ENCODE measurements around the gene FOXK1.

The FOXK1 gene

DNA sequence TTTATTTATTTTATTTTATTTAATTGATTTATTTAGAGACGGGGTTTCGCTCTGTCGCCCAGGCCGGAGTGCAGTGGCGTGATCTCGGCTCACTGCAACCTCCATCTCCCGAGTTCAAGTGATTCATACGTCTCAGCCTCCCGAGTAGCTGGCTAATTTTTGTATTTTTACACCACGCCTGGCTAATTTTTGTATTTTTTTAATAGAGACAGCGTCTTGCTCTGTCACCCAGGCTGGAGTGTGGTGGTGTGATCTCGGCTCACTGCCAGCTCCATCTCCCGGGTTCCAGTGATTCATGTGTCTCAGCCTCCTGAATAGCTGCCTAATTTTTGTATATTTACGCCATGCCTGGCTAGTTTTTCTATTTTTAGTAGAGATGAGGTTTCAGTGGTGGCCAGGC is 127.6 kb downstream of the FOXK1 start:
- no peak for DNase-seq (ENCODE audit: insufficient read length, low spot score)
- FAIRE-seq, result no peak

DNA sequence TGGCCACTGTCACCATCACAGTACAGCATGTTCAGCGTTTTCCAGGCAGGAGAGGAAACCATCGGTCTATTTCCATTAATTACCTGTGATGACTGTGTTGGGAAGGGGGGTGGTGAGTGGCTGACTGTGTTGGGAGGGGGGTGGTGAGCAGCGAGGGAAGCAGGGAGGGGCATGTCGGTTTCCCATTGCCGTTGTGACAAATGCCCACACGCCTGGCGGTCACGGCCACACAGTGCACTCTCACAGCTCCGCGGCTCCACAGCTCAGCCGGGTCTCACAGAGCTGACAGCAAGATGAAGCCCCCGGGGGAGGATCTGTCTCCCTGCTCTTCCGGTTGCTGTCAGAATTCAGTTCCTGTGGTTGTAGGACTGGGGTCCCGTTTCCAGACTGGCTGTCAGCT is 132.3 kb downstream of the FOXK1 start:
- DNase-seq (ENCODE audit: insufficient read length, low spot score), result no peak
- FAIRE-seq, result no peak

DNA sequence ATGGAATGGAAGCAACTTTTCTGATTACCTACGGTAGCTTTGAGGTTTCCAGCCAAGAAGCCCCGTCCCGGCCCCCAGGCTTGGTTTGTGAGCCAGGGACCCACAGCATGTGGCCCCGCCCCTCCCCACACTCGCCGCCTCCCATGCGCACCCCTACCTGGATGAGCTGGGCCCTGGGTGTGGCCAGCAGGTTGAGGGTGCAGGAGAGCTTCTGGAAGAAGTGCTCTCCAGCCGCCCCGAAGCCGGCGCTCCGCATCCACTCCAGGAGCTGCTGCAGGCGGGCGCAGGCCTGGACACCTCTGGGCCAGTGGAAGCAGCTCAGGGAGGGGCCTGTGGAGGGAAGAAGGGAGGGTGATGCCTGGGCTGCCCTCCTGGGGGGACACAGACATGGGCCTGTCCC is 133.0 kb downstream of the FOXK1 start:
- FAIRE-seq (no peak), DNase-seq (ENCODE audit: insufficient read length, low spot score) (no peak)

DNA sequence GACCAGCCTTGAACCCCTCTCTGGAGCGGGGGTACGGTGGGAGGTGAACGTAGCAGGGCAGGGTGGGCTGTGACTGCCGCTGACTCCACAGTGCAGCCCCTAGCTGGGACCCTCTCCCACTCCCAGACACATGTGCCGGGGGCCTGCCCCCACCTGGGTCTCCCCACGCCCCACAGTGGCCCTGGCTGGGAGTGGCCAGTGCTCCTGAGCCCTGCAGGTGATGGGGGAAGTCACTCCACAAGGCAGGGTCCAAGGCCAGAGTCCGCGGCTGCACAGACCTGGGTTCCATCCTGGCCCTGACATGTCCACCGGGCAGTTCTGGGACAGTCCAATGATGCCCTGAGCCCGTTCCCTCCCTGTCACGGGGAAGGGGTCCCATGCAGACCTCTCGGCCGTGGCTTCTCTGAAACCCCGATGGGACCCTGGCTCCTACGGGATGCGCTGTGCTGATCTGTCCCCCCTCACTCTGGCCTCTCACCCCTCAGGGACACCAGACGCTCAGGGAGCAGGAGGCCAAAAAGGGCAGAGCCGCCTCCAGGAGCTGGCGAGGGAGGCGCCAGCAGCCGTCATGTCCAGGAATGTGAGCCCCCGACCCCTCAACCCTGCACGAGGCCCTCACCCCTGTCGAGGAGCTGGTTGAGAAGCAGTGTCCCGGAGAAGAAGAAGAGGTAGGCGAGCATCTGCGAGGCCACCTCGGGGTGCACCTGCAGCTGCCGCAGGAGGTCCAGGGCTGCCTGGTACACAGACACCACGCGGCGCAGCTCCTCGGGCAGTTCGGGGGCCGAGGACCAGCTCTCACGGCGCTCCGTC is 133.7 kb downstream of the FOXK1 start:
- FAIRE-seq (no peak), DNase-seq (ENCODE audit: insufficient read length, low spot score) (no peak)

DNA sequence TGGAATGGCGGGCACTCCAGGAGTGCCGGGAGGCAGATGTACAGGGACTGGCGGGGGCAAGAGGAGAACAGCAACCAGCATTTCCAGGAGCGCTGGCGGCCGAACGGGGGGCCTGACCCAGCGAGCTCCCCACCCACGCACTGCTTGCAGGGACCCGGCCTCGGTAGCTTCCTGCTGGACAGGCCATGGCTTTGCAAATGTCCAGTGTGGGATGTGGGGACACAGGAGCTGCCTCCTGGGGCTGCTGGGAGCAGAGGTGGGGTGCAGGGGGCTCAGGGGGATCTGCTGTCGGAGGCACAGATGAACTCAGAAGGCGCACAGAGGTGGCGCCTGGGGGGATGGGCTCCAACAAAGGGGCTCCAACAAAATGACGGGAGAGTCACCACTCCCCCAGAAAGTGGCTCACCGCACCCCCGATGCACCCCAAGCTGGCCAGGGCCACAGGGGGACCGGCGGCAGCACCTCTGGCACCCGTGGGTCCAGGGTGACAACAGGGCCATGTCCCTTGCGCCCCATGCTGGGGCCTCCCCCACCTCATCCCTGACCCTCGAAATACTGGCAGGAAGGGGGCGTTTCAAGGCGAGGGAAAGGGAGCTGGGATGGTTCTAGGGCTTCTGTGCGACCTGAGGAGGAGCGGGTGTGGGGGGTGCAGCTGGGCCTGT is 134.5 kb downstream of the FOXK1 start:
- FAIRE-seq, result no peak
- no peak for DNase-seq (ENCODE audit: insufficient read length, low spot score)

DNA sequence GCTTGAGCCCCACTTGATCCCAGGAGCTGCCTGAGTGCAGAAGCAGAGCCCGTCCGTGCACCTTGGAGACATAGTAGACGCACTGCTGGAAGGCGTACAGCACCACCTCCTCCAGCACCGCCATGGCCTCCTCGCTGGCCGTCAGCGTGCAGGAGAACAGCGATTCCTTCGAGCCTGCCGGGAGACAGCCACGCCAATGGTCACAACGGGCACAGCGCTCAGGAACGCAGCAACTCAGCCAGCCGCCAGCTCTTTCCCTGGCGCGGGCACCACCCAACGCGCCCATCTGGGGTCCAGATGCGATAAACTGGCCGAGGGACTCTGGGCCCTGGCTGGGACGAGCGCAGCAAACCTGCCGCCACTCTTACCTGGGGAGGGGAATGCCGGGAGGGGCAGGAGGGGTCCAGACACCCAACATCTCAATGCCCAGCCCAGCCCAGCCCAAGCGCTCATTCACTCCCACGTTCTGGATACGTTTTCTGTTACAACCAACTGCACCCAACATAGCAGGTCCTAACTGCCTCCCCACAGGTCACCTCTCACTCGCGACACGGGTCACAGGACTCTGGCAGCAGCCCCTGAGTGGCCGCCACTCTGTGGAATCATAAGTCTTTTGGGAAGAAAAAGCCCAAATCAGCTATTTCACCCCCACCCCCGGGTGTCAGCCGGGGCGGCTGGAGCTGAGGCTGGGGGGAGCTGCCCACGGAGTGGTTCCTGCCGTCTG is 135.2 kb downstream of the FOXK1 start:
- DNase-seq (ENCODE audit: insufficient read length, low spot score) (no peak), FAIRE-seq (no peak)

DNA sequence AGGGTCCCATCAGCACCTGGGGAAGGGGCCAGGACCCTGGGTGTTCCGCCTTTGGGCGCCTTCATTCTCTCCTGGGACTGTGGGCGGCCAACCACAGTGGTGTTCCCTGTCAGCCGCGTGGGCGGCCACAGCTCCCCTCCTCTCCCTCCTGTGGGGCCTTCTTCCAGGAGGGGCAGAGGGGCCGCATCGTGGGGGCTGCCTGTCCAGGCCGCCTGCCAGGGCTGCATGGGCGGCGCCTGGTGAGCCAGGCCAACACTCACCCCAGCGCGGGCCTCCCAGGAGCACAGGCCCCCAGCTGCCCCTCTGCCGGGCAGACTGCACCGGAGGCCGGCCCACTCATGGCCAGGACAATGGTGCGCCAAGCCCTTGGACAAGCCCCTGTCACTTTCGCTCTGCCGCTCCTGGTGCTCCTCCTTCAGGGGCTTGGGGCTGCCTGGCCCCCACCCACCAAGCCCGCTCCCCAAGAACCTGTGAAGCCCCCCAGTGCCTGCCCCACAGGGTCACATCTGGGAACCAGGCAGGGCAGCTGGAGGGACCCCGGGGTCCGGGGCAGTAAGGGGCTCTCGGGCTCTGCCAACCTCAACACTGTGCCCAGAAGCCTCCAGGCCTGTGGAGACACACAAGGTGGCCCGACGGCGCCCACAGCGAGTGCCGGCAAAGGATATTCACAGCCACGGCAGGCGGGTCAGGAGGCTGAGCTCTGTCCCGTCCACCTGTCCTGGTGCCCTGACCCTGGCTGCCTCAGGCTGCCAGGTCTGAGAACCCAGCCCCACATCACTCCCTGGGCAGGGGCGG is 136.1 kb downstream of the FOXK1 start:
- no peak for FAIRE-seq
- no peak for DNase-seq (ENCODE audit: insufficient read length, low spot score)

DNA sequence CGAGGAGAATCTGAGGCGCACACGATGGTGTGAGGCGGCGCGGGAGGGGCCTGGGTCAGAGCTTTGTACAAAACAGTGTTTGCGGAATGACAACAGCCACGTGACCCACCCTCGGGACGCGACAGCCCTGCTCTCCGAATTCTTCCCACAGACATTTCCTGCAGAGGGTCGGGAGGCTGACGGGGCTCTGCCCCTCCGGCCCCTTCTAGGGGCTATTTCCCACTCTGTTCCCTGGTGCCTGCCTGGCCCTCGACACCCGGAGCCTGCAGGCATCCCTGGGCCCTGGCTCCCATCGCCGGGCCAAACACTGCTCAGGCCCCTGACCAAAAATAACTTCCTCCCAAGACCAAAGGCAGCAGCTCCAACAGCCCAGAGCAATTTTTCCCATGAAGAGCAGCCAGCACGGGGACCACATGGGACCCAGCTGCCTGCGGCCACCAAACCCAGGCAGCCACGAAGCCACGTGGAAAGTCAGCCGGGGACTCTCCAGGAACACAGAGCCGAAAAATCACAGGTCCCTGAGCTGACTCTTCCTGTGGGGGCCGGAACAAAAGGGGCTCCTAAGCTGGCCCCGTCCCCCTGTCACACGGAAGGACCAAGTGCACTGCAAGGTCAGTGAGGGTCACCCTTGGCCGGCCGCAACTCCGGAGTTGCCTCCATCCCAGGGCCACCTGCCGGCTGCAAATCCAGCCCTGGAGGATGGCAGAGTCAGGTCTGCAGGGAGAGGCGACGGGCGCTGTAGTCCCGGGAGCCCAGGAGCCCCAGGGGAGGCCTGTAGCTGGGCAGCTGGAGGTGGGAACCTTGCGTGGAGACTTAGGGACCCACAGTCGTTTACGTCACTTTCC is 137.7 kb downstream of the FOXK1 start:
- DNase-seq (ENCODE audit: insufficient read length, low spot score) (no peak), FAIRE-seq (no peak)

DNA sequence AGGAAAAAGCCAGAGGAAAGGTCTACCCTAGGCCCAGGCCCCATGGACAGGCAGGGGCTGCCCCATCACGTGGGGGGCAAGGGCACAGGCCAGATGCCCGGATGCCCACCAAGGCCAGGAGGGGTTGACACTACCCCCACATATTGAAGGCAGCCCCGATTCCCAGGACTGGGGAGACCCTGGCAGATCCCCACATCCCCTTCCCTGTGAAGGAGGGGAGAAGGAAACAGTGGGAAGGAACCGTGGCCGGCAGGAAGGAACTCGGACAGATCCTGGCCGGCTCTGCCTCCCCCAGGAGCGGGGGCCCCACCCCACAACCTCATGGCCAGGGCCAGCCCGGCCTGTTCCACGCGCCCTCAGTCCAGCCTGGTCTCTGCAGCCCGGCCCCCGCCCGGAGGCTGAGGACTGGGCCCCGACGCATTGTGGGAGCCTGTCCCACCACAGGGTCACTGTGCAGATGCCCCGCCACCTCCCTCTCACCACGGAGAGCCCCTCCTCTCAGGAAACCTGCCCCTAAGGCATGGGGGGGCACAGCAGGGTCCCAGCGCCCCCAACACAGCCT is 138.4 kb downstream of the FOXK1 start:
- DNase-seq (ENCODE audit: insufficient read length, low spot score), result no peak
- no peak for FAIRE-seq
